Measurements from ENCODE around the gene ZFAND6. TPM values are rescaled to one million over a fixed set of nuclear protein-coding genes. Genes with fewer than 3 reads are reported as not detected.
"Not testable (repeated sequence)": the region's sequence is repeated elsewhere in the genome, so short reads cannot be mapped to it uniquely, and the experiment has no call there.

The ZFAND6 gene
- total RNA-seq, 1 donor from 2014 or later = 43.5 TPM

GRCh38 chr15:80026754-80027153 is 32.7 kb upstream of the ZFAND6 start:
- H3K4me3 Mint-ChIP-seq = no peak overlapping the region
- H3K9me3 Mint-ChIP-seq = peaks cover 11% of the 10 kb centered on the region
- H3K36me3 Mint-ChIP-seq (ENCODE audit: low read depth) = no peaks in the 10 kb centered on the region
- H3K27me3 Mint-ChIP-seq = no peaks in the 10 kb centered on the region
- H3K4me1 Mint-ChIP-seq = peaks cover 21% of the 10 kb centered on the region
- DNase-seq = peak; percentile 65
- H3K27ac Mint-ChIP-seq = peak overlapping the region; percentile 30
- intact Hi-C loops (cut with micrococcal nuclease) = no loop called here

- H3K4me1 Mint-ChIP-seq = peaks cover 30% of the 10 kb centered on the region
- no peaks in the 10 kb centered on the region for H3K36me3 Mint-ChIP-seq (ENCODE audit: low read depth)
- no peak for DNase-seq
- intact Hi-C loops (cut with micrococcal nuclease) = no loop called here
- peaks cover 6% of the 10 kb centered on the region for H3K9me3 Mint-ChIP-seq
- no peak overlapping the region for H3K4me3 Mint-ChIP-seq
- H3K27me3 Mint-ChIP-seq = no peaks in the 10 kb centered on the region
- H3K27ac Mint-ChIP-seq = no peak overlapping the region
Measured at GRCh38 chr15:80028937-80029336, 30.5 kb upstream of the ZFAND6 start.

- Mint-ChIP-seq H3K4me1 (peaks cover 26% of the 10 kb centered on the region), H3K4me3 (peak overlapping the region; percentile 59), H3K27me3 (no peaks in the 10 kb centered on the region), H3K27ac (peak overlapping the region; percentile 79), H3K9me3 (peaks cover 6% of the 10 kb centered on the region), H3K36me3 (ENCODE audit: low read depth) (no peaks in the 10 kb centered on the region)
- peak; percentile 62 for DNase-seq
- intact Hi-C loops (cut with micrococcal nuclease) = loop anchor here (1.0 kb wide), 2 partner anchors 11 to 65 kb away; no protein-coding TSS in a partner anchor
Measured at GRCh38 chr15:80031841-80032240, 27.6 kb upstream of the ZFAND6 start.

DNA sequence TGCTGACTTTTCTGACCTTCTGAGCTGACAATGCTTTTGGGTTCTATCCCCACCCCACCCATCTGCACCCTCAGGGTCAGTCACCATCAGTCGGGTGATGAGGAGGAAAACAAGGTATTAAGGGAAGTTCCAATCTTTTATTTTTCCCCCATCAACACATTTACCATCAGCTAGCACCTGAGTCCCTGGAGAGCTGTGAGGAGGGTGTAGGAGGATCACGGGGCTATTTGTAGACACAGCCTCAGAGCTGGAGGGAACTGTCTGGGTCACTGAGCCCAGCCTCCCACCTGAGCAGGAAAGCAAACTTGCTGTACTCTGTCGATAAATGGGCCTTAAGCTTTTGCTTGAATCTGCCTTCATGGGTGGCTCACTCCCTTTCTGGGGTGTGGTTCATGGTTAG is 24.8 kb upstream of the ZFAND6 start:
- intact Hi-C loops (cut with micrococcal nuclease) = no loop called here
- Mint-ChIP-seq H3K36me3 (ENCODE audit: low read depth) (no peaks in the 10 kb centered on the region), H3K4me3 (no peak overlapping the region), H3K27me3 (no peaks in the 10 kb centered on the region), H3K27ac (no peak overlapping the region), H3K4me1 (peaks cover 24% of the 10 kb centered on the region), H3K9me3 (peaks cover 6% of the 10 kb centered on the region)
- no peak for DNase-seq

DNA sequence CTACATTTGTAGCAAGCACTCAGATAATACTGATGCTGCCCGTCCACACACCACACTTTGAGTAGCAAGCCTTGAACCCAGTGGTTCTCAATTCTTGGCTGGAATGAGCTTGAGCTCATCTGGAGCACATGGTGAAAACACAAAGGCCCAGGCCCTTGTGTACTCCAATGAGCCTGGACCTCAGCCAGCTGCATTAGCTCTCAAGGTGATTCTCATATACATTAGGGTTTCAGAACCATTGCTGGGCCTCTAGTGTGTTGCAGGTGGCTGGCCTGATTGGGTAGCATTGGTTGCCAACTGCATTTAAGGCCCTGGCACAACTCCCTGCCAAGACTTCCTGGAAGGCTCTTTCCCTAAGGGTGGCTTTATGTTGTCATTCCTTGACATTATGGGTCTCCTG is 23.4 kb upstream of the ZFAND6 start:
- intact Hi-C loops (cut with micrococcal nuclease) = no loop called here
- Mint-ChIP-seq H3K27me3 (no peaks in the 10 kb centered on the region), H3K9me3 (no peaks in the 10 kb centered on the region), H3K27ac (no peak overlapping the region), H3K4me1 (peaks cover 24% of the 10 kb centered on the region), H3K4me3 (no peak overlapping the region), H3K36me3 (ENCODE audit: low read depth) (no peaks in the 10 kb centered on the region)
- DNase-seq = no peak

GRCh38 chr15:80041494-80042253 is 17.8 kb upstream of the ZFAND6 start:
- DNase-seq = no peak
- no peak overlapping the region for H3K4me3 Mint-ChIP-seq
- peaks cover 4% of the 10 kb centered on the region for H3K27me3 Mint-ChIP-seq
- H3K27ac Mint-ChIP-seq = no peak overlapping the region
- H3K4me1 Mint-ChIP-seq = no peaks in the 10 kb centered on the region
- intact Hi-C loops (cut with micrococcal nuclease) = no loop called here
- H3K36me3 Mint-ChIP-seq (ENCODE audit: low read depth) = no peaks in the 10 kb centered on the region
- H3K9me3 Mint-ChIP-seq = no peaks in the 10 kb centered on the region

GRCh38 chr15:80042568-80042967 is 16.9 kb upstream of the ZFAND6 start:
- Mint-ChIP-seq H3K27me3 (peaks cover 5% of the 10 kb centered on the region), H3K36me3 (ENCODE audit: low read depth) (no peaks in the 10 kb centered on the region), H3K9me3 (no peaks in the 10 kb centered on the region), H3K27ac (no peak overlapping the region), H3K4me1 (no peaks in the 10 kb centered on the region), H3K4me3 (no peak overlapping the region)
- intact Hi-C loops (cut with micrococcal nuclease) = no loop called here
- no peak for DNase-seq

GRCh38 chr15:80045219-80045618 is 14.3 kb upstream of the ZFAND6 start:
- peaks cover 10% of the 10 kb centered on the region for H3K27me3 Mint-ChIP-seq
- H3K9me3 Mint-ChIP-seq; H3K27ac Mint-ChIP-seq; H3K4me3 Mint-ChIP-seq; H3K36me3 Mint-ChIP-seq (ENCODE audit: low read depth); intact Hi-C loops (cut with micrococcal nuclease); H3K4me1 Mint-ChIP-seq; DNase-seq: not testable (repeated sequence)

DNA sequence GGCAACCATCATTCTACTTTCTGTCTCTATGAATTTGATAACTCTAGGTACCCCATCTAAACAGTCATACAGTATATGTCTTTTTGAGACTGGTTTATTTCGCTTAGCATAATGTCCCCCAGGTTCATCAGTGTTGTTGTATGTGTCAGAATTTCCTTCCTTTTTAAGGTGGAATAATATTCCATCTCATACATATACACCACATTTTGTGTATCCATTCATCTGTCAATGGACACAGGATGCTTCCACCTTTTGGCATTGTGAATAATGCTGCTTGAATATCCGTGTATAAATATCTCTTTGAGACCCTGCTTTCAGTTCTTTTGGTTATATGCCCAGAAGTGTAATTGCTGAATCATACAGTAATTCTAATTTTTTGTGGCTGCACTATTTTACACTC is 10.4 kb upstream of the ZFAND6 start:
- H3K36me3 Mint-ChIP-seq (ENCODE audit: low read depth) = no peaks in the 10 kb centered on the region
- intact Hi-C loops (cut with micrococcal nuclease) = no loop called here
- H3K27ac Mint-ChIP-seq = no peak overlapping the region
- DNase-seq = no peak
- no peaks in the 10 kb centered on the region for H3K9me3 Mint-ChIP-seq
- H3K4me3 Mint-ChIP-seq = no peak overlapping the region
- H3K27me3 Mint-ChIP-seq = peaks cover 7% of the 10 kb centered on the region
- H3K4me1 Mint-ChIP-seq = no peaks in the 10 kb centered on the region

GRCh38 chr15:80052597-80053304 is 6.7 kb upstream of the ZFAND6 start:
- peaks cover 5% of the 10 kb centered on the region for H3K27me3 Mint-ChIP-seq
- DNase-seq = peak; percentile 44
- H3K36me3 Mint-ChIP-seq (ENCODE audit: low read depth) = no peaks in the 10 kb centered on the region
- H3K27ac Mint-ChIP-seq = no peak overlapping the region
- no peak overlapping the region for H3K4me3 Mint-ChIP-seq
- intact Hi-C loops (cut with micrococcal nuclease) = no loop called here
- peaks cover 7% of the 10 kb centered on the region for H3K4me1 Mint-ChIP-seq
- H3K9me3 Mint-ChIP-seq = no peaks in the 10 kb centered on the region

GRCh38 chr15:80055933-80056332 is 3.5 kb upstream of the ZFAND6 start:
- no peak overlapping the region for H3K4me3 Mint-ChIP-seq
- peaks cover 15% of the 10 kb centered on the region for H3K4me1 Mint-ChIP-seq
- no peaks in the 10 kb centered on the region for H3K36me3 Mint-ChIP-seq (ENCODE audit: low read depth)
- no peaks in the 10 kb centered on the region for H3K27me3 Mint-ChIP-seq
- DNase-seq = no peak
- intact Hi-C loops (cut with micrococcal nuclease) = no loop called here
- H3K27ac Mint-ChIP-seq = no peak overlapping the region
- no peaks in the 10 kb centered on the region for H3K9me3 Mint-ChIP-seq

DNA sequence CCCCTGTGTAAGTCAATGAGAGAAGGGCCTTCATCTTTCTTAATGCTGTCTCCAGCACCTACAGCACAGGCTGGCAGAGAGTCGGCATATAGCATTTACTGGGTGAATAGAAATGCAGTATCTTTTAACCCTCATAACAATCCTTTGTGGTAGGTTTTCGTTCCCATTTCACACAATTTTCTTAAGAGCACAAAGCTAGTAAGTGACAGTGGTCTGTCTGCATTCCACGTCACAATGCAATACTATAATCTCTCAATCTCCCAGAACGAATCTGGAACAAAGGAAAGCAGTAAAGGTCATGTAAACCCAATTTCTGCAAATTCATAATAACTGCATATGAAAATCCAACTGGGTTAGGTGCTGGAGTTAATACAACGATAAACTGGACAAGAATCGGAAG is 1.4 kb upstream of the ZFAND6 start:
- Mint-ChIP-seq H3K36me3 (ENCODE audit: low read depth) (no peaks in the 10 kb centered on the region), H3K4me1 (peaks cover 32% of the 10 kb centered on the region), H3K27me3 (no peaks in the 10 kb centered on the region), H3K27ac (no peak overlapping the region), H3K9me3 (no peaks in the 10 kb centered on the region), H3K4me3 (peak overlapping the region; percentile 50)
- no peak for DNase-seq
- intact Hi-C loops (cut with micrococcal nuclease) = loop anchor here (2.0 kb wide), 3 partner anchors 47 to 115 kb away; partner anchors contain the start of gene BCL2A1

DNA sequence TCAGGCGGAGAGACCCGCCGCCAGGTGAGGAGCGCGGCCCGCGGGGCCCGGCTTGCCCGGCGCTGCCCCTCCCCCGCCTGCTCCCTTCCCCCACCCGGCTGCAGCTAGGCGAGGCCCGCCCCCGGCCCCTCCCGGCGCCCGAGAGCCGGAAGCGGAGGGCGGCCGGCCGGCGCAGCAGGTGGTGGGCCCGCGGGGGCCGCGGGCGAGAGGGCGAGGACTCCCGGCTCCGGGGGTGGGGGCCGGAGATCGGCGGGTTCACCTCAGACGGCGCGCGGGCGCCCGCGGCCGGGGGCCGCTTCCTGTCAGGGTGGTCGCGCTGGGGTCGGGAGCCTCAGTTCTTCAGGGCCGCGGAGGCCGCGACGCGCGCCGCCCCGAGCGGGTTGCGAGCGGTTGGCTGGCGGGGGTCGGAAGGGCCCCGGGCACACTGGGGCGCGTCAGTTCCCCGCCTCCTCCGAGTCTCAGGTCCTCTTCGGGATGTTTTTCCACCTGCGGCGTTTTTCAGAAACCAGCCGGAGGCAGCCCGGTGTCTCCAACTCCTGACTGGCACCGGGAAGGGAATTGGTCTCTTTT is 395 bp downstream of the ZFAND6 start:
- peak overlapping the region; percentile 96 for H3K4me3 Mint-ChIP-seq
- peaks cover 32% of the 10 kb centered on the region for H3K4me1 Mint-ChIP-seq
- H3K9me3 Mint-ChIP-seq = no peaks in the 10 kb centered on the region
- no peaks in the 10 kb centered on the region for H3K36me3 Mint-ChIP-seq (ENCODE audit: low read depth)
- no peaks in the 10 kb centered on the region for H3K27me3 Mint-ChIP-seq
- intact Hi-C loops (cut with micrococcal nuclease) = loop anchor here (1.0 to 2.0 kb wide), 7 partner anchors 27 to 164 kb away; partner anchors contain the start of genes BCL2A1 and FAH
- DNase-seq = no peak
- H3K27ac Mint-ChIP-seq = peak overlapping the region; percentile 95
